Measurements from ENCODE around the gene ENKD1. TPM values are rescaled to one million over a fixed set of nuclear protein-coding genes. Genes with fewer than 3 reads are reported as not detected.

ENKD1 gene
- total RNA-seq, 1 donor: 11.2 TPM

DNA sequence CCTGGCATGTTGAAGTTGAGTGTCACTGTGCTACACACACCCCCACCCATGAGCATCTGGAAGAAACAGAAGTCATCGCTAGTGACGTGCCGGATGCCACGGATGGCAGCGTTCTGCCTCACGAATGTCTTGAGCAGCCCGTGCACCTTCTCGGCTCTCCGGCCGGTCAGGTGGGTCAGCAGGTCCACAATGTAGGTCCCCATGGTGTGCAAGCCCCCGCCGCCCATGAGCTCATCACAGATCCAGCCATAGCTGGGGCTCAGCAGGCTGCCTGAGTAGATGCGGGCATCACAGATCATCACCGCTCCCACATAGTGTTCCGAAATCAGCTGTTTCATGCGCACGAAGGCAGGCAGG is 9.0 kb upstream of the ENKD1 start:
- no peak overlapping the region for H3K4me3 ChIP-seq (ENCODE audit: low read depth, low read length)
- DNase-seq (ENCODE audit: low read depth): no peak
- TF ChIP-seq, protein P1, sequence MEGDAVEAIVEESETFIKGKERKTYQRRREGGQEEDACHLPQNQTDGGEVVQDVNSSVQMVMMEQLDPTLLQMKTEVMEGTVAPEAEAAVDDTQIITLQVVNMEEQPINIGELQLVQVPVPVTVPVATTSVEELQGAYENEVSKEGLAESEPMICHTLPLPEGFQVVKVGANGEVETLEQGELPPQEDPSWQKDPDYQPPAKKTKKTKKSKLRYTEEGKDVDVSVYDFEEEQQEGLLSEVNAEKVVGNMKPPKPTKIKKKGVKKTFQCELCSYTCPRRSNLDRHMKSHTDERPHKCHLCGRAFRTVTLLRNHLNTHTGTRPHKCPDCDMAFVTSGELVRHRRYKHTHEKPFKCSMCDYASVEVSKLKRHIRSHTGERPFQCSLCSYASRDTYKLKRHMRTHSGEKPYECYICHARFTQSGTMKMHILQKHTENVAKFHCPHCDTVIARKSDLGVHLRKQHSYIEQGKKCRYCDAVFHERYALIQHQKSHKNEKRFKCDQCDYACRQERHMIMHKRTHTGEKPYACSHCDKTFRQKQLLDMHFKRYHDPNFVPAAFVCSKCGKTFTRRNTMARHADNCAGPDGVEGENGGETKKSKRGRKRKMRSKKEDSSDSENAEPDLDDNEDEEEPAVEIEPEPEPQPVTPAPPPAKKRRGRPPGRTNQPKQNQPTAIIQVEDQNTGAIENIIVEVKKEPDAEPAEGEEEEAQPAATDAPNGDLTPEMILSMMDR (IDR thresholded peaks at IDR 0.05; ENCODE audit: insufficient read depth, low read depth, low read length): no peak

DNA sequence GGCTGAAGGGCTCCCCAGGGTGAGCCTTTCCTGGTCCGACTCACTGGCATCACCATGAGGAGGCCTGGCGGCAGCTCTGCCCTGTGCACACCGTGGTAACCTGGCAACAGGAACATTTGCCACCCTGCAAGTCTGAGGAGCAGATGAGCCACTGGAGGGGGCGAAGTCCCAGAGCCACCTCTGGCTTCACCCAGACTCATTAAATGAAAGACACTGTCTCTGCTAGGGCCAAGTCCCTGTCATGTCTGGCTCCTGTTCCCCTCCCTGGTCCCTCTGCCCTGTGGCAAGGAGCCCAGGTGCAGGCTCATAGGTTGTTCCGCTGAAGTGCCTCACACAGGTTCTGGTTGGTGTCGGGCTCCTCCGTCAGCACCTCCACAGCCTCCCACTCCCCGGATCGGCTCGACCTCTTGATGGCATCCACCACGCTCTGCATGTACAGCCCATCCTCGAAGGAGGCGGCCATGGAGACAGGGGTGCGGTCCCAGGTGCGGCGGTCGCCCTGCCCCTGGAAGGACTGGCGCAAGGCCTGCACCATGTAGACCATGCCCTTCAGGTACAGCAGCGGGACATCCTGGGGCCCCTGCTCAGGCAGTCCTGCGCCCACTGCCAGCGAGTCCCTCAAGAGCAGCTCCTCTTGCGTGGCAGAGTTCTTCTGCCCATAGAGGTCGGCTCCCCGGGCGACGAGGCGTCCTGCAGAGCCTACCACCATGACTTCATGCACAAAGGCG is 8.5 kb upstream of the ENKD1 start:
- DNase-seq (ENCODE audit: low read depth): no peak
- H3K4me3 ChIP-seq (ENCODE audit: low read depth, low read length): no peak overlapping the region
- TF ChIP-seq, protein P1 (IDR thresholded peaks at IDR 0.05; ENCODE audit: insufficient read depth, low read depth, low read length): no peak

- peak; percentile 26 for DNase-seq (ENCODE audit: low read depth)
- no peak overlapping the region for H3K4me3 ChIP-seq (ENCODE audit: low read depth, low read length)
- TF ChIP-seq, protein P1 (IDR thresholded peaks at IDR 0.05; ENCODE audit: insufficient read depth, low read depth, low read length): no peak
Observed at GRCh38 chr16:67673712-67674580, 7.4 kb upstream of the ENKD1 start.

DNA sequence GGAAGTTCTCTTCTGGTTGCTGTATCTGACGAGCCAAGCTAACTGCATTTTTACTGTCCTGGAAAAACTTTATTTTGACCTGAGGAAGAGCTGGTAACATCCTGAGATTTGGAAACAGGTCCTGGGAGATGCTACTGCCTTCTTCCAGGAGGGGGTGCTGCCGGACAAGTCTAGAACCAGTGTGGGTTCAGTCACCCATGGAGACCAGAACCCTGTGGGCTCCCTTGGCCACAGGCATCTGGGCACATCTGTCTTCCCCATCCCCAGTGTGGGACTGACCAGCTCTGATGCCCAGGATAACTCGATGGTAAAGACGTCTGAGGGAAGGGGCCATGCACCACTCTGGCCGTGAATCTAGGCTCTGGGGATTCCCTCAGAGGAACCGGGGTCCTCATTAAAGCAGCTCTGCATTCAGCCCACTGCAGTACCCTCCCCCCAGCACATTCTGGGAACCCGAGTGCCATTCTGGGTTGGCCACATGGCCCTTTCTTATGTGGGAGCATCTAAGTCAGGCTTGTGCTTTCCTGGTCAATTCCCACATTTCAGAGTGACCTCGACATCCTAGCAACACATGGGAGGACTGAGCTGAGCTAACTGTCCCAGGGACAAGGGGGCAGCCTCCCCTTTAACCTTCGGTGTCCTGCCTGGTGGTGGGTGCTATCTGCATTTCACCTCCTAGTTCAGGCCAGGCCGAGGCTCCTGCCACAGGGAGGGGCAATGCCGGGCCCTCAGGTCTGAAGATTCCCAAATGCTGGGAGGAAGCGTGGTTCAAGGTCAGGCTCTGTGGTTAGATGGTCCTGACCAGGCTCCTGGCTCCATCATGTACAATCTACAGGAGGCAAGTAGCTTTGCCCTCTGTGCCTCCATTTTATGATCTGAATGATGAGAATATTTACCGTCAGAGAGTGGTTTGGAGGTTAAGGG is 6.5 kb upstream of the ENKD1 start:
- DNase-seq (ENCODE audit: low read depth): peak; percentile 76
- TF ChIP-seq, protein P1 (IDR thresholded peaks at IDR 0.05; ENCODE audit: insufficient read depth, low read depth, low read length): peak; percentile 84
- H3K4me3 ChIP-seq (ENCODE audit: low read depth, low read length): no peak overlapping the region

DNA sequence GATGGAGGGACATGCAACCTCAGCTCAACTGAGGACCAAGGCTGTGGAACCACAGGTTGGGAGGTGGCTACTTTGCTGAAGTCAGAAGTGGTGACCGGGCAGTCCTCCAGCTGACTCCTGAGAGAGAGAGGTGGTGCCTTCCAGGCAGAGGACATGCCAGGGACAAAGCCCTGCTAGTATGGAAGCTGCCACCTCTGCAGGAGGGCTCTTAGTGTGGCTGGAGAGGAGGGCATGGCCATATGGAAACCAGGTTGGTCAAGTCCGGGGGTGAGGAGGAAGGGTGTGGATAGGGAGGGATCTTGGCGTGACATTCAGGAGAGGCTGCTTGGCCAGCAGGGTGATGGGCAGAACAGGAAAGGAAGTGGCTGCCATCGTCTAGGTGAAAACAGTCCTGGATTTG is 5.8 kb upstream of the ENKD1 start:
- no peak overlapping the region for H3K4me3 ChIP-seq (ENCODE audit: low read depth, low read length)
- DNase-seq (ENCODE audit: low read depth): no peak
- TF ChIP-seq, protein P1 (IDR thresholded peaks at IDR 0.05; ENCODE audit: insufficient read depth, low read depth, low read length): no peak

- TF ChIP-seq, protein P1 (IDR thresholded peaks at IDR 0.05; ENCODE audit: insufficient read depth, low read depth, low read length): no peak
- no peak overlapping the region for H3K4me3 ChIP-seq (ENCODE audit: low read depth, low read length)
Observed at GRCh38 chr16:67669499-67670101, 3.0 kb upstream of the ENKD1 start.

More at GRCh38 chr16:67669499-67670101, 3.0 kb upstream of the ENKD1 start:
- no peak for DNase-seq (ENCODE audit: low read depth)
